HG03460 (cell line): Measurements from ENCODE around the gene HECTD2.
"Not testable (repeated sequence)": the region's sequence is repeated elsewhere in the genome, so short reads cannot be mapped to it uniquely, and the experiment has no call there.

Experiments used
- ATAC-seq: cut with Tn5 transposase; IDR thresholded peaks from one replicate; pipeline ENCODE4 v1.9.1; 2021; ENCODE audit not compliant: unreplicated experiment

The HECTD2 gene

GRCh38 chr10:91472911-91473310, 62.8 kb downstream of the HECTD2 start:
- no peak for ATAC-seq

DNA sequence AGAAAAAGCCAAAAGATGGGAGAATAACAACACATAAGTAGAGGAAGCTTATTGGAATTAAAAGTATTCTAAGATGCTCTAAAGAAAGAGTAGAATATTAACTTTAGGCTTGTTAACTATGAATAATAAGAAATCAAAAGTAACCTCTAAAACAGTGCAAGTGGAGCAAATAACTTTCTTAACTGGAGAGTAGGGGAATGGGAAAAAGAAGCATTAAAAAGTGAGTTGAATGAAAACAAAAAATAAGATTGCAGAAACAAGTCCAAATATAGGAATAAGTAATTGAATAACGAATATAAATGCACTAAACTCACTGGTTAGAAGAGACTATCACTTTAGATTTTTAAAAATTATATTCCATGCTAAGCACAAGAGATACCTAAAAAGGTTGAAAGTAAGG, 63.9 kb downstream of the HECTD2 start:
- ATAC-seq = no peak

DNA sequence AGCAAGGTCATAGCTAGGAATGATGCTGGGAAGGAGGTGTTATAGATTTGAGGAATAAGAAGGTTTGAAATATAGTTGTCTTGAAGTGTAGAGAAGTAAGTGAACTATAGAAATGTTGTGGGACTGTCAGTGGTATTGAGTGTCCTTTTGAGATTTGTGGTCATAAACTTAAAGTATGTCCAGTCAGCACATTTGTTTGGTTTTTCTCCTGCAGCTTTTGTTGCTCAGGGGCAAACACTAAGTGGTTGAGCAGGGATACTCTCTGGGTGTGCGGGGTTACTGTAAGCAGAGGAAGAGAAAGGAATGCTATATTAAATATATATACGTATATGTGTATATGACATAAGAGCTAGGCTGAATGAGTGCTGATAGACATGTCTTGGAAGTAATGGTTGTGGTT, 67.1 kb downstream of the HECTD2 start:
- no peak for ATAC-seq

DNA sequence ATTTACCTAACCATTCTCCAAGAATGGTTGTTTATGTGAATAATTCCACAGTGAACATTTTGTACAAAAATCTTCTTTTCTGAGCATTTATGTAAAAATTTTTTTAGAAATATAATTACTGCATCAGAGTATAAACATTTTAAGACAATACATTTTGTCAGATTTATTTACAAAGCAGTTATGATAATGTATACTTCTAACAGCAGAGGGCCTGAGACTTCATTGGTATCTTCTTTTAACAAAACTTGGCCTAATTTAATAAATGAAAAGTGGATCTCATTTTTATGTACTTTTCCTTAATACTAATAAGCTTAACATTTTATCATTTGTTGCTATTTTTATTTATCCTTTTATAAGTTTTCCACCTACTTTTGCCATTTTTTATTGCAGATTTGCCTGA, 69.4 kb downstream of the HECTD2 start:
- no peak for ATAC-seq

DNA sequence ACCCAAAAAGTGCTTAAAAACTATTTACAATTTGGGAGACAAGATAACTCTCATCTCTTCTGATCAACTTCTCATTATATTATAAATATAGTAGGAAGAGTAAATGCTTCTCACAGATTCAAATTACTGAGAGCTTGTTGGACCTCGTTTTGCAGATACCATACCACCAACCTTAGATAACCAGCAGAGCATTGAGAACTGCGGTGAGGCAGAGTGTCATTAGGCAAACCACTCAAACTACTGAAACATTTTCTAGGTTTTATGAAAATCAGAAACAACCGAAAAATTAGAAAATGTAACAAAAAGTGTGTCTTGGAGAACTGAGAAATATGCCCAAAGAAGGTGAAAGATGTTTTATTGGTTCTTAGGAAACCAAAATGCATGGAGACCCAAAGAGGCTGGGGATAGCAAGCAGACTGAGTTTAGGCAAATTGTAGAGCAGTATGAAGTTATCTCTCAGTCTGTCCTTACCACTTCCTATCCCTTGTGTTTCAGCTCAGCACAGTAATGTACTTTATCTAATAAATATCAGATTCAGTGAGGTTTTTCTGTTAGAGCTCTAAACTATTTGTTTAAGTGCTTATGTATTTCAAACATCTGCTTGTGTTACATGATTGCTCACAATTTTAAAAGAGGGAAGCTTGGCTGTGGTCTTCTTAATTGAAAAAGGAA, 77.9 kb downstream of the HECTD2 start:
- ATAC-seq = no peak

- no peak for ATAC-seq
Observed at GRCh38 chr10:91493313-91493712, 83.2 kb downstream of the HECTD2 start.

GRCh38 chr10:91495402-91495801, 85.3 kb downstream of the HECTD2 start:
- ATAC-seq = no peak

GRCh38 chr10:91496016-91496415, 85.9 kb downstream of the HECTD2 start:
- no peak for ATAC-seq

DNA sequence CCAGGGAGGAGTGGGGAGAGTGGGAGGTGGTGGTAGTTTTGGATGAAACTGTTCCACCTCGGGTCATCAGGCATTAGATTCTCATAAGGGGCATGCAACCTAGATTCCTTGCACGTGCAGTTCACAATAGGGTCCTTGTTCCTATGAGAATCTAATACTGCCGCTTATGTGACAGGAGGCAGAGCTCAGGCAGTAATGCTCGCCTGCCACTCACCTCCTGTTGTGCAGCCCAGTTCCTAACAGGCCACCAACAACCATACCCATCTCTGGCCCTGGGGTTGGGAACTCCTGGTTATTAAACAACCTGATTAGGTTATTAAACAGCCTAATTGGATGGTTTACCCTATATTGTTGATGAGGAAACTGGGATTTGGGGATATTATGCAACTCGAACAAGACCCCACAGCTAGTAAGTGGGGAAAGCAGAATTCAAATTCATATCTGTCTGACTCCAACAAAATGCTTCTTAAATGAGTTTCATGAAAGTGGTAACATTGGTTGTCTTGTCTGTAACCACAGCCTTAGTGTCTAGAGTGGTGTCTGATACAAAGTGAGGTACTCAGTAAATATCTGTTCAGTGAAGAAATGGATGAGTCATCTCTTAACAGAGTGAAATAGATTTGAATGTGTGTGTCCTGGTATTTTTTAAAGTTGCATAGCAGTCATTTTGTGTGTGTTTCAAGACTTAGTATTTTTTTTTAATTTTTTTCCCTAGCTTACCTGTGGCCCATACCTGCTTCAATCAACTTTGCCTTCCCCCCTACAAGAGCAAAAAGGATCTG, 101.6 kb downstream of the HECTD2 start:
- no peak for ATAC-seq

DNA sequence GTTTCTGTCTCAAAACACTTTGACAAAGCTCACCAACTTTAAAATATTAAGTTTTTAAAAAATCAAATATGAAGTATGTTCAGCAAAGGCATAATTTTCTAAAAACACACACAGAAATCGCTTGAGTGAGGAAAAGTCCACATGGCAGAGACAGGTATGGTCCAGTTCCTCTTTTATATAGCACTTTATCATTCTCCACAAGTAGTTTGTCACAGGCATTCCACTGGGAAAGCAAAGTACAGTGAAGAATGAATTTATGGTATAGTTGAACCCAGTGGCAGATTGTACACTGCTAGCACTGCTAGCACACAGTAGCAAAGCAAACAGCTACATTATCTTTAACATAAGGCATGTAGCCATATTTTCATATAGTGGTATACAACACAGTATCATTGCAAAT, 102.3 kb downstream of the HECTD2 start:
- no peak for ATAC-seq

- no peak for ATAC-seq
Observed at GRCh38 chr10:91513598-91514424, 103.7 kb downstream of the HECTD2 start.

- ATAC-seq = no peak
Observed at GRCh38 chr10:91514787-91515186, 104.6 kb downstream of the HECTD2 start.

GRCh38 chr10:91517394-91517793, 107.2 kb downstream of the HECTD2 start:
- no peak for ATAC-seq

- ATAC-seq = no peak
Observed at GRCh38 chr10:91519899-91520514, 109.9 kb downstream of the HECTD2 start.

DNA sequence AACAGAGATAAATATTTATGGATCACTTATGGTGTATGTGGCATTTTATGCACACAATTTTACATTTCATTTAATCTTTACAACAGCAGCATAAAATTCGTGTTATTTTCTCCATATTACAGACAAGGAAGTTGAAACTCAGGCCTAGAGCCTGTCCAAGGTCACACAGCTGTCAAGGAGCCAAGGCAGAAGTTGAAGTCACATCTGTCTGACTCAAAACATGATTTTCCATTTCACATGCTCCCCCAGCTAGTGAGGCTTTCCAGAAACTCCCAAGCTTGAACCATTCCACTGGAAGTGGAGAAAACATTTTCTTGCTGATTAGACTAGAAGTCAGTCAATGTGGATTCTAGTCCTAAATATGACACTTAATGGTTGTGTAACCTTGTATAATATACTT, 110.5 kb downstream of the HECTD2 start:
- ATAC-seq = no peak

GRCh38 chr10:91521439-91521838, 111.3 kb downstream of the HECTD2 start:
- no peak for ATAC-seq

DNA sequence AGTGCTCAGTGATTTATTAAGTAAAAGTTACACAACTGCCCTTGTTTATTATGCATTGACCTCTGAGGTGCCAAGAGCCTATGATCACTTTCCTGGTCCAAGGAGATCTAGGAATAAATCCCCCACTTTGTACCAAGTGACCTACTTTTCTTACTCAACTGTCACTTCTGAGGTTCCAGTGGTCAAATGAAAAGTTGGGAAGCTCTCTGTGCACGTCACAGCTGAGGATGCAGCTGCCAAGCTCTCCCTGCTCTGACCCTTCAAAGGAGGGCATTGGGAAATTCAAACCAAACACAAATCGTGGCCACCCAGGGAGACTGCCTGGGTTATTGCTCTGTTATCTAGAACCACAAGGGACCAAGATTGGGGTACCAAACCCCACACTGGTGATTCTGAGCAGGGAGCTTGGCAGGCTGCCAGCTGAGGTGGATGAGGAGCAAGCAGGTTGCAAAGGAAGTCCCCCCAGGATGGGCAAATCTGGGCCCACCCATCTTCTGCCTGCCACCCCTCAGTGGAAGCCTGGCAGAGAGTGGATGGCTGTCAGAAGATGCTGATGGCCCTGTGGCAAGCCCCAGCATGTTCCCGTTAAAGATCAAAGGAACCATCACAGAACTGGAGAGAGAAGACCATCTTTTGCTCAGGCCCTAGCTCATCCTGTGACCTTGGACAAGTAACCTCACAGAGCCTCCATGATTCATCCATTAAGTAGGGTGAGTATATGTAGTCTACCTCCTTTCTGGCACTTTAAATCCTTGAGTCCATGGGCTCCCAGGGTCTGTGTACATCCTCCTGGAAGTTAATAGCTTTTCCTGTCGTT, 116.0 kb downstream of the HECTD2 start:
- no peak for ATAC-seq

DNA sequence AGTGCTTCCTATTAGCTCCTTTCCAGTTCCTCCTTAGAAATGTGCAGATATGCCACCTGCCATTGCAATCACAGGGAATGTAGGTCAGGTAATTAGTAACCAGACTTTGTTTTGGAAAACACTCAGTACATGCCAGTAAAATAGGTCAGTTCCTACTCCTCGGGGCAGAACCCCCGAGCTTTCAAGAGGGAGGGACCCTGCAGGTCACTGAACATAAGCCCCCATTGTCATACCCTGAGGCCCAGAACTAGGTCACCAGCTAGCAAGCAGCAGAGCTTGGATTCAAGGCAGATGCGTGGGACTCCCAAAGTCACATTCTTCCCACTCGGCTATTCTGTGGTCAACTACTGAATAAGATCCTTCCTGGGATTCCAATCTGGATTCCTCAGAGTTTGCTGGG, 117.9 kb downstream of the HECTD2 start:
- ATAC-seq = no peak

DNA sequence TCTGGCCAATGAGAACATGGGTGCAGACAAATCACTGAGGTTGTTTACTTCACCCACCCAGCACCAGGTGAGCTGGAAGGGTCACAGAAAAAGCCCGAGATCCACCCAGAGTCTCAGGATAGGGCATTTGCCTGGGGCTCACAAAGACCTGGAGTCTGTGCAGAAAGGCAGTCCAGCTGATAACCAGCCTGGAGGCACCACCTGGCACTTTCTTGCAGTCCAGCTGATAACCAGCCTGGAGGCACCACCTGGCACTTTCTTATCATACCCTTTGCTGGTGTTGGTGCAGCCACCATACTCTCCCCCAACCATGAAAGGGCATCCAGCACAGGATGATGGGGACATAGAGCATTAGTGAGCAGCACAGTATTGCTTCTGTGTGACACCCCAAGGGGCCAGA, 118.6 kb downstream of the HECTD2 start:
- no peak for ATAC-seq

GRCh38 chr10:91534789-91535188, 124.6 kb downstream of the HECTD2 start:
- not testable (repeated sequence) for ATAC-seq

DNA sequence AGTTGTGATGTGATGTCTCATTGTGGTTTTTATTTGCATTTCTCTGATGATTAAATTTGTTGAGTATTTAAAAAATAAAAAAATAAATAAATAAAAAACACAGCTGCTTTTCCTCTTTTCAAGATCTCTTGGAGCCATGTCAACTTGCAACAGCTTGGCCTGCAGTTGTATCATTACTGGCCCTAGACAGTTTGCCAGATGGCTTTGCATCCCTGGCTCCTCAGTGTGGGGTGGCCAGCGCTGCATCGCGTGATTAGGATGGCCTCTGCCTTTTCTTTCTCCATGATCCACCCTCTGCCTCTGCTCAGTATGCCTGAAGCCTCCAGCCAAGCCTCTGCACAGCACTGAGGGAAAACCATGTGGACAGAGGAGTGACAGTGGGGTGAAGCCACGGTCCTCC, 126.0 kb downstream of the HECTD2 start:
- ATAC-seq = no peak
